ENCODE results near the gene VCPKMT. TPM values are rescaled to one million over a fixed set of nuclear protein-coding genes. Genes with fewer than 3 reads are reported as not detected.
A peak's percentile ranks its signal among the peaks of the same experiment; 100 is the strongest.
"Not testable (repeated sequence)": the region's sequence is repeated elsewhere in the genome, so short reads cannot be mapped to it uniquely, and the experiment has no call there.

The VCPKMT gene
- total and polyA plus RNA-seq, 5 experiments from 2014 or later: 8.8 to 26.0 (median 10.4) TPM

DNA sequence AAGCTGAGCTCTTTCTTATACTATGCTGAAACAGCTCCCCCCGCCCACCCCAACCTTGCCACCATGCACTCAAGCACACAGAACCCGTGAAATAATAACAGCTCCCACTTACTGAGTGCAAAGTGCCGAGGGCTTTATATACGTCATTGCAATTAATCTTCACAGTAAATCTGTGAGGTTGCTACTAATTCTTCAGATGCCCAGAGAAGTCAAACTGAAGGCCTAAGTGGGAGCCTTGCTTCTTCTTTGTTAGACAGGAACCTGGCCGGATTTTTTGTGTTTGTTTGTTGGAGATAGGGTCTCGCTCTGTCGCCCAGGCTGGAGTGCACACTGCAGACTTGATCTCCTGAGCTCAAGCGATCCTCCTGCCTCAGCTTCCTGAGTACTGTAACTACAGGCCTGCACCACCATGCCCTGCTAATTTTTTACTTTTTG, 34.0 kb downstream of the VCPKMT start:
- Mint-ChIP-seq H3K9me3 (no peaks in the 10 kb centered on the region), H3K4me1 (peaks cover 30 to 79% (median 69%) of the 10 kb centered on the region in 4 donors), H3K4me3 (peak overlapping the region; percentile 24 to 92 (median 70)), H3K36me3 (no peaks in the 10 kb centered on the region), H3K27ac (peak overlapping the region; percentile 79 to 97 (median 93)), H3K27me3 (no peaks in the 10 kb centered on the region)
- DNase-seq (peak; percentile 38 to 85 (median 71)), ATAC-seq (peak; percentile 47 to 68)
- POLR2A ChIA-PET: interaction anchor here (0.6 to 3.9 kb wide), 26 partner anchors 10 to 461 kb away, joined by 3 to 133 read pairs (median 8); partner anchors contain the start of genes ARF6, KLHDC2, MGAT2 and NEMF

DNA sequence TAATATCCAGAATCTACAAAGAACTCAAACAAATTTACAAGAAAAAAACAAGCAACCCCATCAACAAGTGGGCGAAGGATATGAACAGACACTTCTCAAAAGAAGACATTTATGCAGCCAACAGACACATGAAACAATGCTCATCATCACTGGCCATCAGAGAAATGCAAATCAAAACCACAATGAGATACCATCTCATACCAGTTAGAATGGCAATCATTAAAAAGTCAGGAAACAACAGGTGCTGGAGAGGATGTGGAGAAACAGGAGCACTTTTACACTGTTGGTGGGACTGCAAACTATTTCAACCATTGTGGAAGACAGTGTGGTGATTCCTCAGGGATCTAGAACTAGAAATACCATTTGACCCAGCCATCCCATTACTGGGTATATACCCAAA, 37.3 kb downstream of the VCPKMT start:
- POLR2A ChIA-PET: interaction anchor here (0.6 kb wide), 1 partner anchor 12 kb away, joined by 3 read pairs; no protein-coding TSS in a partner anchor
- peaks cover 22 to 67% (median 64%) of the 10 kb centered on the region in 4 donors for H3K4me1 Mint-ChIP-seq

DNA sequence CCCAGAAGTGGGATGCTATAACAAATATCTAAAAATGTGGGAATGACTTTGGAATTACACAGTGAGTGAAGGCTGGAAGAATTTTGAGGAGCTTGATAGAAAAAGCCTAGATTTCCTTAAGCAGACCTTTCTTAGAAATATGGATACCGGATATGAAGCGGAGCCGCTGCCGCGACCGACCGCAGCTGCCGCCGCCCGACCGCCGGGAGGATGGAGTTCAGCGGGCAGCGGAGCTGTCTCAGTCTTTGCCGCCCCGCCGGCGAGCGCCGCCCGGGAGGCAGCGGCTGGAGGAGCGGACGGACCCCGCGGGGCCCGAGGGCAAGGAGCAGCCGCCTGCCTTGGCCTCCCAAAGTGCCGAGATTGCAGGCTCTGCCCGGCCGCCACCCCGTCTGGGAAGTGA, 42.7 kb downstream of the VCPKMT start:
- H3K4me3 Mint-ChIP-seq, H3K36me3 Mint-ChIP-seq, DNase-seq, POLR2A ChIA-PET, H3K27me3 Mint-ChIP-seq, H3K9me3 Mint-ChIP-seq, ATAC-seq: not testable (repeated sequence)
- H3K27ac Mint-ChIP-seq: peak overlapping the region in 2 of 10 donors; percentile 41 to 63
- peaks cover 20 to 50% (median 47%) of the 10 kb centered on the region in 4 donors for H3K4me1 Mint-ChIP-seq

More for the DNA sequence above, 37.3 kb downstream of the VCPKMT start:
- not testable (repeated sequence) for DNase-seq, H3K36me3 Mint-ChIP-seq, H3K27me3 Mint-ChIP-seq, ATAC-seq, H3K9me3 Mint-ChIP-seq
- Mint-ChIP-seq H3K4me3 (peak overlapping the region in 1 of 10 donors; percentile 30), H3K27ac (peak overlapping the region in 9 of 10 donors; percentile 19 to 80 (median 72))

DNA sequence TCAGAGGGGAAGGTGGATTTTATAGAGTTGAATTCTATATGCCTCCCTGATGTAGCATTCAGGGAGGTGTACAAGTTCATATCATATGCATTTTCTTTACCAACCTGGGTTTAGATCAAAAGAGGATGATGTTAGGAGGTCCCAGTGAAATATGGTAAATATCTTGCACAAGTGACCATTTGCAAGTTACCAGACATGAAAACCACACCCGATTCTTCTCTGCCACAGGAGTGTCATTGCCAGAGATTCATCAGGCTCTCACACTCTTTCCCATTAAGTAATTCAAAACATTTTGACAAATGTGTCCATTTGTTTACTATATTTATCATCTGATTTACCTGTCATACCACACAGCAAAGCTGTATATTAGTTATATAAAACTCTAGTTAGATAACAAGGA, 44.0 kb downstream of the VCPKMT start:
- H3K27ac Mint-ChIP-seq: peak overlapping the region in 5 of 10 donors; percentile 28 to 85 (median 59)
- ATAC-seq: no peak
- DNase-seq: no peak
- H3K9me3 Mint-ChIP-seq: no peaks in the 10 kb centered on the region
- no peak overlapping the region for H3K4me3 Mint-ChIP-seq
- H3K27me3 Mint-ChIP-seq: no peaks in the 10 kb centered on the region
- POLR2A ChIA-PET: interaction anchor here (0.8 to 1.5 kb wide), 3 partner anchors 9 to 180 kb away, joined by 3 to 6 read pairs (median 4); no protein-coding TSS in a partner anchor
- H3K4me1 Mint-ChIP-seq: peaks cover 18 to 50% (median 43%) of the 10 kb centered on the region in 4 donors
- peaks cover 0 to 14% (median 8%) of the 10 kb centered on the region in 3 donors for H3K36me3 Mint-ChIP-seq

DNA sequence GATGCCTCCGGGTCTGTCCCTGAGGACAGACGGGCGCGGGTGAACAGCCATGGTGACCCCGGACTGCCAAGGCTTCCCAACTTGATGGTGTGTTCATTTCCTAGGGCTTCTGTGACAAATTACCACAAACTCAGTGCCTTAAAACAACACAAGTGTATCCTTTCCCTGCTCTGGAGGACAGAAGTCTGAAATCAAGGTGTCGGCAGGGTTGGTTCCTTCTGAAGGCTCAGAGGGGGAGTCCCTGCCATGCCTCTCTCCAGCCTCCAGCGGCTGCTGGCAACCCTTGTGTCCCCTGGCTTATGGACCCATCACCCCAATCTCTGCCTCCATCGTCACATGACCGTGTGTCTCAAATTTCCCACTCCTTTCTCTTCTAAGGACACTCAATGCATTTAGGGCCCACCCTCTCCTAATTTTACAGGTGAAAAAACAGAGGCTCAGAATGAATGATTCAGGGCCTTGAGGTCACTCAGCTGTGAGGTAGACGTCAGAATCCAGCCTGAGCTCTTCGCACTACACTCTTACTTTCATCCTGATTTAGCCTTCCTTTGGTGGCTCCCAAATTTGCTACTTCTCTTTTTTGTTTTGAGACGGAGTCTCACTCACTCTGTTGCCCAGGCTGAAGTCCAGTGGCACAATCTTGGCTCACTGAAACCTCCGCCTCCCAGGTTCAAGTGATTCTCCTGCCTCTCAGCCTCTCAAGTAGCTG, 45.4 kb downstream of the VCPKMT start:
- no peak overlapping the region for H3K4me3 Mint-ChIP-seq
- H3K27me3 Mint-ChIP-seq: no peaks in the 10 kb centered on the region
- no peaks in the 10 kb centered on the region for H3K9me3 Mint-ChIP-seq
- peak overlapping the region in 7 of 10 donors; percentile 7 to 87 (median 71) for H3K27ac Mint-ChIP-seq
- H3K36me3 Mint-ChIP-seq: peaks cover 0 to 15% (median 7%) of the 10 kb centered on the region in 3 donors
- POLR2A ChIA-PET: interaction anchor here (0.6 to 1.3 kb wide), 3 partner anchors 9 to 241 kb away, joined by 3 to 5 read pairs (median 3); no protein-coding TSS in a partner anchor
- peaks cover 17 to 54% (median 46%) of the 10 kb centered on the region in 4 donors for H3K4me1 Mint-ChIP-seq
- no peak for DNase-seq
- no peak for ATAC-seq

DNA sequence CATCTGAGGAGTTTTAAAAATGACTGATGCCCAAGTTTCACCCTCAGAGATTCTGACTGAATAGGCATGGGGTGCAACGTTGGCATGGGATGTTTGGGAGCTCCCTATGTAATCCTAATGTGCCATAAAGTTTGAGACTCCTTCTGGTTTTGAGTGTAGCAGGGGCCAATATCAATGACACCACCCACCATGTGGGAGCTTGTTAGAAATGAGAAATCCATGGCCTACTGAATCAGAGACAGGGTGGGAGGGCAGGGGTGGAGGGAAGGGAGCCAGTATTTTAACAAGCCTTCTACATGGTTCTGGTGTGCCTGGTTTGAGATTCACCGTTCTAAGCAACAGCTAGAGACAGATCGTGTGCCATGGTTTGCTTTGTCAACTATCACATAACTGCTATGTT, 46.1 kb downstream of the VCPKMT start:
- POLR2A ChIA-PET: interaction anchor here (0.6 to 1.0 kb wide), 6 partner anchors 8 to 240 kb away, joined by 3 to 5 read pairs (median 4); no protein-coding TSS in a partner anchor
- peaks cover 18 to 56% (median 48%) of the 10 kb centered on the region in 4 donors for H3K4me1 Mint-ChIP-seq
- H3K27me3 Mint-ChIP-seq: no peaks in the 10 kb centered on the region
- ATAC-seq (no peak), DNase-seq (no peak)
- H3K27ac Mint-ChIP-seq: peak overlapping the region in 3 of 10 donors; percentile 11 to 46 (median 14)
- peaks cover 0 to 13% (median 7%) of the 10 kb centered on the region in 3 donors for H3K36me3 Mint-ChIP-seq
- no peak overlapping the region for H3K4me3 Mint-ChIP-seq
- no peaks in the 10 kb centered on the region for H3K9me3 Mint-ChIP-seq

DNA sequence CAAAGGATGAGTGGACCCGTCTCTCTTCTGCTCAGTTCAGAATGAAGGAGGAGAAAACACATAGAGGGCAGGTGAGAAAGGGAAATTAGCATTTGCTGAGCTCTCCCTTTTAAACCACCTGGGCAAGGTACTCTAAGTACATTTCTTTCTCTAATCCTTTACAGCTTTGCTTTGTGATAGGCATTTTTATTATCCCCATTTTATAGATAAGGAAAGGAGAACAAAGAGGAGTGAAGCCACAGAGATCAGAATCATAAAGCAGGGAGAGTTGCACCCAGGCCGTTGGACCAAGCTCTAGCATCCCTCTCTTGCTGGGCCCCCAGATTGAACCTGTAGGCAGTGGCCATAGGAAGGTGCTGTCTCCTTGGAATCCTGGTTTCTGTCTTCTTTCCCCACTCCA, 47.0 kb downstream of the VCPKMT start:
- ATAC-seq: no peak

DNA sequence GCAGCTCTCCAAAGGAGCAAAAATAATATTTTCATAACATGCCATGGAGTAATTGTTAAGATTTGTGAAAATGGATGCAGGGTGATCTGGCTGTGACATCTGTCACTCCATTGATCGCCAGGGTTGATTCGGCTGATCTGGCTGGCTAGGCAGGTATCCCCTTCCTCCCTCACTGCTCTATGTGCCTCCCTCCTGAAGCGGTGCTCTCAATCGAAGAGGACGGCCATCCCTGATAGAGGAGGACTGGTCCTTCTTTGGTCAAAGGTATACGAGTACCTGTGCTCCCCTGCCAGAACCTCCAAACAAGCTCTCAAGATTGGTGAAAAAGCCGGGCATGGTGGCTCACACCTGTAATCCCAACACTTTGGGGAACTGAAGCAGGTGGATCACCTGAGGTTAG, 47.9 kb downstream of the VCPKMT start:
- POLR2A ChIA-PET: interaction anchor here (1.5 to 2.5 kb wide), 2 partner anchors 14 to 65 kb away, joined by 4 to 23 read pairs; no protein-coding TSS in a partner anchor
- DNase-seq (no peak), ATAC-seq (no peak)
- H3K4me3 Mint-ChIP-seq: no peak overlapping the region
- H3K36me3 Mint-ChIP-seq: peaks cover 0 to 10% (median 7%) of the 10 kb centered on the region in 3 donors
- no peaks in the 10 kb centered on the region for H3K9me3 Mint-ChIP-seq
- H3K27ac Mint-ChIP-seq: peak overlapping the region in 1 of 10 donors; percentile 6
- H3K27me3 Mint-ChIP-seq: no peaks in the 10 kb centered on the region
- H3K4me1 Mint-ChIP-seq: peaks cover 29 to 67% (median 60%) of the 10 kb centered on the region in 4 donors

More for the DNA sequence above, 47.0 kb downstream of the VCPKMT start:
- DNase-seq: no peak
- Mint-ChIP-seq H3K9me3 (no peaks in the 10 kb centered on the region), H3K27ac (peak overlapping the region in 3 of 10 donors; percentile 15 to 60 (median 40)), H3K36me3 (peaks cover 0 to 10% (median 7%) of the 10 kb centered on the region in 3 donors), H3K4me3 (no peak overlapping the region), H3K27me3 (no peaks in the 10 kb centered on the region), H3K4me1 (peaks cover 25 to 60% (median 52%) of the 10 kb centered on the region in 4 donors)
- POLR2A ChIA-PET: interaction anchor here (0.8 to 1.0 kb wide), 3 partner anchors 24 to 204 kb away, joined by 4 read pairs; no protein-coding TSS in a partner anchor

DNA sequence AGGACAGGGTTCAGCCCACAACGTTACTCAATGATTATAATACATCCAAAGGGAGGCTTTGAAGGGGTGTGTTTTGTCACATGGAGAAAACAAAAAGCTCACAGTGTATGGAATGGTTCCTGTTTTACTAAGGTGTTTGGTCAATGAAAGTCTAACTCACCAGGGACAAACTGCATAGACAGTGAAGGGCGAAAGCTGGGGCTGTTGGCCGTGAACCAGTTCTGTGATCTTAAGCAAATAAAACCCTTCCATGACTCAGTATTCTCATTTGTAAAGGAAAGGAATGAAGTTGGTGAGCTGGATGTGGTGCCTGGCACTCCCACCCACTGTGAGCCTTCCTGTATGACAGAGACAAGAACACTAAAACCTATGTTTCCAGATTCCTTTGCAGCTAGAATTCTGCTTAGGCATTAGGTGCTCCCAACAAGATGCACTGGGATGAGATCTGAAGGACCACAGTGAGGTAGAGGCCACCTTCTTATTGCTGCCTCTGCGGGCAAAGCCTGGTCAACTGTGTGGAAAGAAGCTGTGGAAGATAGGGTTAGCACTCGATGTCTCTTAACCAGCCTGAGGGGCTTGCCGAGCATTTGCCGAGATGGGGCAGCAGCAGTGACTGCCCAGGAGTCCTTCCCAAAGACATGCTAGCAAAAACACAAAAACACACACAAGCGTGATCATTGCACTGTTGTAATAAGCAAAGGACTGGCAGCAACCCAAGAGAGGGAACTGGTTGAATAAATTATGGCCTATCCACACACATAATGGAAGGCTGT, 48.5 kb downstream of the VCPKMT start:
- no peaks in the 10 kb centered on the region for H3K27me3 Mint-ChIP-seq
- no peak overlapping the region for H3K4me3 Mint-ChIP-seq
- H3K36me3 Mint-ChIP-seq: peaks cover 0 to 10% (median 3%) of the 10 kb centered on the region in 3 donors
- ATAC-seq (no peak), DNase-seq (no peak)
- no peaks in the 10 kb centered on the region for H3K9me3 Mint-ChIP-seq
- POLR2A ChIA-PET: interaction anchor here (1.5 to 2.5 kb wide), 2 partner anchors 14 to 64 kb away, joined by 4 to 23 read pairs; no protein-coding TSS in a partner anchor
- peak overlapping the region in 6 of 10 donors; percentile 14 to 98 (median 68) for H3K27ac Mint-ChIP-seq
- peaks cover 30 to 67% (median 62%) of the 10 kb centered on the region in 4 donors for H3K4me1 Mint-ChIP-seq

DNA sequence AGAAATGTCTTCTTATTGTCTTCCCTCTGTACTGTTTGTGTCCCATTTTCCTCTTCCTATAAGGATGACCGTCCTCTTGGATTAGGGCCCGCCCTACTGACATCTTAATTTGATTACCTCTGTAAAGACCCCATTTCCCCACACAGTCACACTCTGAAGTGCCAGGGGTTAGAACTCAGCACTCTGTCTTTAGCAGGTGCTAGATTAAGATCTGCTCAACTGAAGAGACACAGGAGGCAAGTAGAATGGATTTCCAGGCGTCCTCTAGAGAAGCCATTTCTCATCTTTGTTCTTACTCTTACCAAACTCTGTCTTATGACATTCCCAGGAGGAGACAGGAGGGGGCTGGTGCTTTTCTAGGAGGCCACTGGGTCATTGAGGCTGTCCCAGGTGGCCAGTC, 50.8 kb downstream of the VCPKMT start:
- no peaks in the 10 kb centered on the region for H3K9me3 Mint-ChIP-seq
- ATAC-seq (no peak), DNase-seq (no peak)
- no peaks in the 10 kb centered on the region for H3K27me3 Mint-ChIP-seq
- H3K4me3 Mint-ChIP-seq: peak overlapping the region in 8 of 10 donors; percentile 58 to 81 (median 67)
- peaks cover 35 to 77% (median 73%) of the 10 kb centered on the region in 4 donors for H3K4me1 Mint-ChIP-seq
- H3K27ac Mint-ChIP-seq: peak overlapping the region; percentile 97 to 100 (median 98)
- POLR2A ChIA-PET: no interaction called here
- H3K36me3 Mint-ChIP-seq: peaks cover 0 to 10% (median 0%) of the 10 kb centered on the region in 3 donors

DNA sequence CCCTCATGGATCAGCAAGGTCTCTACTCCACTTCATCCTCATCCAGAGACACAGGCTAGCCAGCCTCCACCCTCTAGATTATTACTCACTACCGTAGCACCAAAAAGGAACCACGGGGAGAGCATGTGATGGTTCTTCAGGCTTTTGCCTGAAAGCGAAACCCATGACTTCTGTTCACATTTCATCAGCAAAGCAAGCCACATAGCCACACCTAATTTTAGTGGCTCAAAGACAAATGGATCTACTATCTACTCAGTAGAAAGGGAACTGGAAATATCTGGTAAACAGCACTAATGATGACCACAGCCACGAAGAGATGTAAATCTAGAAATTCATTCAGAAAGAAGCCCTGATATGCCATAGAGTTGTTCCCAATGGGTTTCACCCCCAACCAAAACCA, 51.4 kb downstream of the VCPKMT start:
- no peaks in the 10 kb centered on the region for H3K9me3 Mint-ChIP-seq
- no peaks in the 10 kb centered on the region for H3K27me3 Mint-ChIP-seq
- H3K36me3 Mint-ChIP-seq: peaks cover 0 to 10% (median 0%) of the 10 kb centered on the region in 3 donors
- ATAC-seq (peak; percentile 35 to 40), DNase-seq (peak in 8 of 10 donors; percentile 35 to 75 (median 56))
- peaks cover 36 to 83% (median 78%) of the 10 kb centered on the region in 4 donors for H3K4me1 Mint-ChIP-seq
- peak overlapping the region; percentile 46 to 83 (median 72) for H3K4me3 Mint-ChIP-seq
- POLR2A ChIA-PET: interaction anchor here (1.7 to 6.1 kb wide), 7 partner anchors 17 to 202 kb away, joined by 13 to 133 read pairs (median 75); no protein-coding TSS in a partner anchor
- H3K27ac Mint-ChIP-seq: peak overlapping the region; percentile 97 to 100 (median 98)

All from naive thymus-derived CD8-positive, alpha-beta T cell (primary cell).